MM.1S (cell line): ENCODE data around the gene PPP5C.

Experiments
- DNase-seq: peaks from one replicate; pipeline ENCODE4 v3.0.0-alpha.2; 2015
- H2AFZ ChIP-seq: fragments of 300-600 bp; sonication (generic); 2 replicates; pipeline ENCODE4 v1.6.0; 2016; ENCODE audit warnings: antibody characterized with exemption, low read length
- H3F3A ChIP-seq: fragments of 300-600 bp; sonication (generic); 2 replicates; pipeline ENCODE4 v1.6.1; 2016; ENCODE audit warnings: mild to moderate bottlenecking, antibody characterized with exemption, low read length, moderate library complexity, mixed read lengths; ENCODE audit not compliant: insufficient read depth
- H3K27ac ChIP-seq: fragments of 300-600 bp; sonication (generic); 2 replicates; pipeline ENCODE4 v1.5.1; 2016; ENCODE audit warnings: mild to moderate bottlenecking, low read length
- H3K27me3 ChIP-seq: fragments of 300-600 bp; sonication (generic); replicated peaks from 2 replicates; pipeline ENCODE4 v1.6.0; 2016; ENCODE audit warnings: low read length; ENCODE audit not compliant: insufficient read depth
- H3K36me3 ChIP-seq: fragments of 300-600 bp; sonication (generic); replicated peaks from 2 replicates; pipeline ENCODE4 v1.6.1; 2016; ENCODE audit warnings: mild to moderate bottlenecking, low read length, mixed read lengths; ENCODE audit not compliant: insufficient read depth
- H3K4me1 ChIP-seq: fragments of 300-600 bp; sonication (generic); 2 replicates; pipeline ENCODE4 v1.6.1; 2016; ENCODE audit warnings: low read length, mixed read lengths
- H3K4me2 ChIP-seq: fragments of 300-600 bp; sonication (generic); 2 replicates; pipeline ENCODE4 v1.6.0; 2016; ENCODE audit warnings: low read depth, low read length
- H3K4me3 ChIP-seq: fragments of 300-600 bp; sonication (generic); 2 replicates; pipeline ENCODE4 v1.5.1; 2016; ENCODE audit warnings: low read length, mixed read lengths
- H3K79me2 ChIP-seq: fragments of 300-600 bp; sonication (generic); 2 replicates; pipeline ENCODE4 v1.6.1; 2016; ENCODE audit warnings: mixed run types, low read length, mixed read lengths
- H3K9ac ChIP-seq: fragments of 300-600 bp; sonication (generic); 2 replicates; pipeline ENCODE4 v1.6.1; 2016; ENCODE audit warnings: low read length, mixed read lengths
- H3K9me2 ChIP-seq: fragments of 300-600 bp; sonication (generic); replicated peaks from 2 replicates; pipeline ENCODE4 v1.6.1; 2016; ENCODE audit warnings: mild to moderate bottlenecking, low read length, mixed read lengths; ENCODE audit not compliant: insufficient read depth
- H3K9me3 ChIP-seq: fragments of 300-600 bp; sonication (generic); replicated peaks from 2 replicates; pipeline ENCODE4 v1.6.1; 2016; ENCODE audit warnings: mild to moderate bottlenecking, low read length, mixed read lengths; ENCODE audit not compliant: insufficient read depth
- H4K20me1 ChIP-seq: fragments of 300-600 bp; sonication (generic); 2 replicates; pipeline ENCODE4 v1.6.1; 2016; ENCODE audit warnings: mild to moderate bottlenecking, low read length, moderate library complexity, mixed read lengths; ENCODE audit not compliant: insufficient read depth
- EZH2 ChIP-seq: fragments of 300-600 bp; sonication (generic); optimal IDR thresholded peaks from 2 replicates; pipeline ENCODE3; 2017; ENCODE audit warnings: low read depth, mild to moderate bottlenecking, antibody characterized with exemption, low read length, mixed read lengths
- EZH2phosphoT487 ChIP-seq: fragments of 300-600 bp; sonication (generic); IDR thresholded peaks from 2 replicates; pipeline ENCODE4 v1.6.1; 2018; ENCODE audit warnings: antibody characterized with exemption, low read length
- TF ChIP-seq, protein P1 (sequence below): fragments of 300-600 bp; sonication (generic); IDR thresholded peaks from 2 replicates; pipeline ENCODE4 v1.5.1; 2016; ENCODE audit warnings: antibody characterized with exemption, low read length, mixed read lengths

PPP5C gene

DNA sequence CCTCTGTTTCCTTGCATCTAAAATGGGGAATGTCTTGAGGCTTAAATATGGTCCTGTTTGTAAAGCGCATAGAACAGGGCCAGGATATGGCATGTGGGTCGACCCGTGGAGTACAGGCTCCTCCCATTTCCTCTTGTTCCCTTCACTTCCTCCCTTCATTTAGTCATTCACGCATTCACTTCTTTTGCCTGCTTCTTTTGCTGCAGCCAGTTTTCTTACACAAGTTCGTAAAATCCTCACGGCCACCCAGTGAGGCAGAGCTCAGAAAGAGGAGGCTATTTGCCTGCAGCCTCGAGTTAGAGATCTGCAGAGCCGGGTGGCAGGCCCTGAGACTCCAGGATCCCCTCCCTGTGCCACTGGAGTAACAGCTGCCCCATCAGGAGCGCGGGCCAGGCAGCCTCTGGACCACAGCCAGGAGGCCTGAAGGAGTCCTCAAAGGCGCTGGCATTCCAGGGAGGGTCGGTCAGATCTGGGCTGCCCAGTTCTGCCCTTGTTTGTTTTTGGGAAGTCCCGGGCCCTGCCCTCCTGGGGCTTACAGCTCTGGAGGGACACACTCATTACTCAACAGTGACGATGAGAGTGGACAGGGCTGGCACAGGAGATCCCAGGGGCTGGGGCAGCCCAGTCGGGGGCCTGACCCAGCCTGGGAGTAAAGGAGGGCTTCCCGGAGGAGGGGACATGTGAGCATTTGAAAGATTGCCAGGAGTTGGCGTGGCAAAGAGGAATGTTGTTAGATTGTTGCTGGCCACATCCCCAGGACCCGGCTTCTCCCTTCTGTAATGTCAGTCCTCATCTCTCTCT, 4.6 kb downstream of the PPP5C start:
- Histone ChIP-seq H3K27ac (no peak overlapping the region), H4K20me1 (peaks cover 6% of the 10 kb centered on the region; the same call in 1 of the 2 replicates), H3K4me3 (no peak overlapping the region), H3K9me2 (no peaks in the 10 kb centered on the region), H3F3A (0 out of 2 replicates have a peak, but pooled peaks cover 6% of the 10 kb centered on the region), H3K79me2 (peaks cover 92% of the 10 kb centered on the region), H2AFZ (no peak overlapping the region), H3K4me1 (peaks cover 36% of the 10 kb centered on the region), H3K9ac (no peak overlapping the region), H3K36me3 (peaks cover 5% of the 10 kb centered on the region), H3K4me2 (no peak overlapping the region), H3K27me3 (no peaks in the 10 kb centered on the region), H3K9me3 (no peaks in the 10 kb centered on the region)
- DNase-seq: no peak
- no peak for TF ChIP-seq EZH2
- no peak for TF ChIP-seq EZH2phosphoT487
- TF ChIP-seq, protein P1, sequence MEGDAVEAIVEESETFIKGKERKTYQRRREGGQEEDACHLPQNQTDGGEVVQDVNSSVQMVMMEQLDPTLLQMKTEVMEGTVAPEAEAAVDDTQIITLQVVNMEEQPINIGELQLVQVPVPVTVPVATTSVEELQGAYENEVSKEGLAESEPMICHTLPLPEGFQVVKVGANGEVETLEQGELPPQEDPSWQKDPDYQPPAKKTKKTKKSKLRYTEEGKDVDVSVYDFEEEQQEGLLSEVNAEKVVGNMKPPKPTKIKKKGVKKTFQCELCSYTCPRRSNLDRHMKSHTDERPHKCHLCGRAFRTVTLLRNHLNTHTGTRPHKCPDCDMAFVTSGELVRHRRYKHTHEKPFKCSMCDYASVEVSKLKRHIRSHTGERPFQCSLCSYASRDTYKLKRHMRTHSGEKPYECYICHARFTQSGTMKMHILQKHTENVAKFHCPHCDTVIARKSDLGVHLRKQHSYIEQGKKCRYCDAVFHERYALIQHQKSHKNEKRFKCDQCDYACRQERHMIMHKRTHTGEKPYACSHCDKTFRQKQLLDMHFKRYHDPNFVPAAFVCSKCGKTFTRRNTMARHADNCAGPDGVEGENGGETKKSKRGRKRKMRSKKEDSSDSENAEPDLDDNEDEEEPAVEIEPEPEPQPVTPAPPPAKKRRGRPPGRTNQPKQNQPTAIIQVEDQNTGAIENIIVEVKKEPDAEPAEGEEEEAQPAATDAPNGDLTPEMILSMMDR: no peak

DNA sequence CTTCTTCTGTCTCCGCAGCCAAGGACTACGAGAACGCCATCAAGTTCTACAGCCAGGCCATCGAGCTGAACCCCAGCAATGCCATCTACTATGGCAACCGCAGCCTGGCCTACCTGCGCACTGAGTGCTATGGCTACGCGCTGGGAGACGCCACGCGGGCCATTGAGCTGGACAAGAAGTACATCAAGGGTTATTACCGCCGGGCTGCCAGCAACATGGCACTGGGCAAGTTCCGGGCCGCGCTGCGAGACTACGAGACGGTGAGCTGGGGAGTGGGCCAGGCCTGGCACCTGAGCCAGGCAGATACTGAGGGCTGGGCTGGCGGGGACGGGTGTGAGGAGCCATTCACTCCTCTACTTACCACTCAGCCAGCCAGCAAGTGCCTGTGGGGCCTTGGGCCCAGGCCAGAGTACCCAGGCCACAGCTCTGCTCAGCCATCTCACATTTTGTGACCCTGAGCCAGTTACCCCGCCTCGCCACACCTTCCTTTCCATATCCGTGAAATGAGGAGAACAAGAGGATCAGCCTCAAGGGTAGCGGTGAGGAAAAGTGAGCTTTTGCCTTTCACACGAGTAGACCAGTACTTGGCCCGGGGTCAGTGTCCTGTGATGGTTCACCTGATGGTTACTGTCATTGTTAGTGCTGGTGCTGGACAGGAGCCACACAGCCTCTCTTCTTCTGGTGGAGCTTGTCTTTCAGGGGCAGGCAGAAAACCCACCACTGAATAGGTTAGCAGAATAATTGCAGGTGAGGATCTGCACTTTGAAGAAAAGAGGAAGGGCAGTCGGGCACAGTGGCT, 7.0 kb downstream of the PPP5C start:
- Histone ChIP-seq H3K79me2 (peaks cover 96% of the 10 kb centered on the region), H3K4me3 (no peak overlapping the region), H3K27ac (no peak overlapping the region), H3K4me2 (no peak overlapping the region), H3F3A (peaks cover 6% of the 10 kb centered on the region; the same call in 1 of the 2 replicates), H3K9ac (no peak overlapping the region), H3K9me3 (no peaks in the 10 kb centered on the region), H3K9me2 (no peaks in the 10 kb centered on the region), H4K20me1 (peaks cover 17% of the 10 kb centered on the region; the same call in 1 of the 2 replicates), H3K4me1 (peaks cover 23% of the 10 kb centered on the region), H3K27me3 (no peaks in the 10 kb centered on the region), H2AFZ (no peak overlapping the region), H3K36me3 (peaks cover 5% of the 10 kb centered on the region)
- TF ChIP-seq EZH2phosphoT487 (no peak), EZH2 (no peak)
- TF ChIP-seq, protein P1: no peak
- no peak for DNase-seq

DNA sequence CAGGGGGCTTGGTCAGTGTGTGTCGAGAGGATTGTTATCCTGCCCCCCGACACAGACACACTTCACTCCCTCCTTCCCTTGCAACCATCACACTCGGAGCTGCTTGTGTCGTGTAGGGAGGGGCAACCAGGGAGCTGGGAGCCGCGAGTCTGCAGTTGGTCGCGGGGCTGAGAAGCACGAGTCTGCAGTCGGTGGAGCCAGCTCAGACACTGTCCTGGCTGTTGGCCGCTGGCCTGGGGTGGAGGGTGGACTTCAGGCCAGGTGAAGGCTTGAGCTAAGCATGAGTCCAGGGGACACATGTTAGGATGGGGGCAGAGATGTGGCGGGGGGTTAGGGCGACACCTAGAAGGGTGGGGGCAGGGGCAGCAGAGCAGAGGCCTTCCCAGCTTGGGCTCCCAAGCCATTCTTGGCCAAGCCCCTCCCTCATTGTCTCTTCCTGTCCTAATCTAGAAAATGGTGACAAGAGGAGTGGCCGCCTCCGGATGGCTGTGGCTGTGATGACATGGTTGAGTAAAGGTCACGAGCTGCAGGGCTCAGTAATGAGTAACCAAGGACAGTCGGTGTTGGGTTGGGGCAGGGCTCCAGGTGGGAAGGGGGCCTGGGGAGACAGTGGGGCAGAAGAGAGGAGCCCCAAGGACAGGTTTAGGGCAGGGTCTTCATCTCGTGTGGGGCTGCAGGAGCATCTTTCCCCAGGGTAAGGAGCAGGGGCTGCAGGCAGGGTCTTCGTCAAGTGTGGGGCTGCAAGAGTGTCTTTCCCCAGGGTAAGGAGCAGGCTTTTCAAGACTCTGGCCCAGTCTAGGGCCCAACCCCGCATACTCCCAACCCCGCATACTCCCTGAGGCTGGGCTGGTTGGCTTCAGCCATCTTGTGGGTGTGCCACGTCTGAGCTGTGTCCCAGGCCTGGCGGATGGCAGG, 8.6 kb downstream of the PPP5C start:
- no peaks in the 10 kb centered on the region for H3K27me3 ChIP-seq
- H3K36me3 ChIP-seq: peaks cover 5% of the 10 kb centered on the region
- no peak overlapping the region for H3K27ac ChIP-seq
- TF ChIP-seq EZH2 (no peak), EZH2phosphoT487 (no peak)
- TF ChIP-seq, protein P1: no peak
- H2AFZ ChIP-seq: no peak overlapping the region
- no peaks in the 10 kb centered on the region for H3K9me2 ChIP-seq
- no peak for DNase-seq
- no peaks in the 10 kb centered on the region for H3K9me3 ChIP-seq
- H3K79me2 ChIP-seq: peaks cover 94% of the 10 kb centered on the region
- no peaks in the 10 kb centered on the region; the same call in 1 of the 2 replicates for H3F3A ChIP-seq
- no peak overlapping the region for H3K9ac ChIP-seq
- peaks cover 8% of the 10 kb centered on the region; the same call in 1 of the 2 replicates for H3K4me1 ChIP-seq
- H3K4me2 ChIP-seq: no peak overlapping the region
- peaks cover 18% of the 10 kb centered on the region; the same call in 1 of the 2 replicates for H4K20me1 ChIP-seq
- H3K4me3 ChIP-seq: no peak overlapping the region
